ENCODE data around the gene CNPY3. TPM values are rescaled to one million over a fixed set of nuclear protein-coding genes. Genes with fewer than 3 reads are reported as not detected.

CNPY3 gene
- polyA plus RNA-seq, 2 of the 4 experiments (the other 2 are of a cell fraction), result 30.3 to 38.5 TPM

DNA sequence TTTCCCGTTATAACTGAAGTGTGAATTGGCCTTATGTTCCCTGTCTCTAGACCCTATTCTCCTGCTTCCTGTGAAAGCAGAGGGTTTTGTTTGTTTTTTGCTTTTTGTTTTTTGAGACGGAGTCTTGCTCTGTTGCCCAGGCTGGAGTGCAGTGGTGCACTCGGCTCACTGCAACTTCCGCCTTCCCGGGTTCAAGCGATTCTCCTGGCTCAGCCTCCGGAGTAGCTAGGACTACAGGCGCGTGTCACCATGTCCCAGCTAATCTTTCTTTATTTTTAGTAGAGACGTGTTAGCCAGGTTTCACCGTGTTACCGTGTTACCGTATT lies 30.6 kb downstream of the CNPY3 start:
- no peak for TF ChIP-seq FOSB (CRISPR knock-in tag; IDR thresholded peaks at IDR 0.05)
- TF ChIP-seq, protein P1, sequence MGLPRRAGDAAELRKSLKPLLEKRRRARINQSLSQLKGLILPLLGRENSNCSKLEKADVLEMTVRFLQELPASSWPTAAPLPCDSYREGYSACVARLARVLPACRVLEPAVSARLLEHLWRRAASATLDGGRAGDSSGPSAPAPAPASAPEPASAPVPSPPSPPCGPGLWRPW (IDR thresholded peaks at IDR 0.05), result no peak
- TF ChIP-seq GATA3 (IDR thresholded peaks at IDR 0.05; ENCODE audit: borderline replicate concordance), result no peak
- no peak for TF ChIP-seq NR3C1 (IDR thresholded peaks at IDR 0.05)
- TF ChIP-seq MAZ (IDR thresholded peaks at IDR 0.05; ENCODE audit: borderline replicate concordance, low read depth, low read length), result no peak
- TF ChIP-seq, protein P2, sequence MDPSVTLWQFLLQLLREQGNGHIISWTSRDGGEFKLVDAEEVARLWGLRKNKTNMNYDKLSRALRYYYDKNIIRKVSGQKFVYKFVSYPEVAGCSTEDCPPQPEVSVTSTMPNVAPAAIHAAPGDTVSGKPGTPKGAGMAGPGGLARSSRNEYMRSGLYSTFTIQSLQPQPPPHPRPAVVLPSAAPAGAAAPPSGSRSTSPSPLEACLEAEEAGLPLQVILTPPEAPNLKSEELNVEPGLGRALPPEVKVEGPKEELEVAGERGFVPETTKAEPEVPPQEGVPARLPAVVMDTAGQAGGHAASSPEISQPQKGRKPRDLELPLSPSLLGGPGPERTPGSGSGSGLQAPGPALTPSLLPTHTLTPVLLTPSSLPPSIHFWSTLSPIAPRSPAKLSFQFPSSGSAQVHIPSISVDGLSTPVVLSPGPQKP (IDR thresholded peaks at IDR 0.05; ENCODE audit: low read depth, low read length), result no peak
- no peak for TF ChIP-seq EHMT2 (IDR thresholded peaks at IDR 0.05; ENCODE audit: low read depth)
- no peak for TF ChIP-seq EHF (CRISPR knock-in tag; IDR thresholded peaks at IDR 0.05)
- no peak for TF ChIP-seq RNF2 (IDR thresholded peaks at IDR 0.05; ENCODE audit: borderline replicate concordance, low read depth)
- no peak for TF ChIP-seq RAD21 (conservative IDR thresholded peaks at IDR 0.05 in 1 of 2, IDR thresholded peaks at IDR 0.05 in 1 of 2)
- TF ChIP-seq CBX8 (IDR thresholded peaks at IDR 0.05), result no peak
- CTCF ChIA-PET, result interaction anchor here (0.9 to 1.4 kb wide), 2 partner anchors 15 to 184 kb away, joined by 3 read pairs; no protein-coding TSS in a partner anchor
- ATAC-seq, result no peak
- Histone ChIP-seq H3K9me3 (no peaks in the 10 kb centered on the region), H3K4me3 (peak overlapping the region; percentile 38; the same call in 2 of the 3 replicates), H3K4me1 (peaks cover 8% of the 10 kb centered on the region; the same call in 1 of the 3 replicates), H3K27ac (no peak overlapping the region), H3K4me2 (peak overlapping the region; percentile 95)
- no peak for DNase-seq (ENCODE audit: low read depth in 1 of 2, low spot score in 1 of 2)
- FAIRE-seq, result no peak
- POLR2A ChIA-PET, result no interaction called here
- WGBS (ENCODE audit: missing lambda C conversion rate), result 73% methylated on average over 13 of the region's 13 CpGs

DNA sequence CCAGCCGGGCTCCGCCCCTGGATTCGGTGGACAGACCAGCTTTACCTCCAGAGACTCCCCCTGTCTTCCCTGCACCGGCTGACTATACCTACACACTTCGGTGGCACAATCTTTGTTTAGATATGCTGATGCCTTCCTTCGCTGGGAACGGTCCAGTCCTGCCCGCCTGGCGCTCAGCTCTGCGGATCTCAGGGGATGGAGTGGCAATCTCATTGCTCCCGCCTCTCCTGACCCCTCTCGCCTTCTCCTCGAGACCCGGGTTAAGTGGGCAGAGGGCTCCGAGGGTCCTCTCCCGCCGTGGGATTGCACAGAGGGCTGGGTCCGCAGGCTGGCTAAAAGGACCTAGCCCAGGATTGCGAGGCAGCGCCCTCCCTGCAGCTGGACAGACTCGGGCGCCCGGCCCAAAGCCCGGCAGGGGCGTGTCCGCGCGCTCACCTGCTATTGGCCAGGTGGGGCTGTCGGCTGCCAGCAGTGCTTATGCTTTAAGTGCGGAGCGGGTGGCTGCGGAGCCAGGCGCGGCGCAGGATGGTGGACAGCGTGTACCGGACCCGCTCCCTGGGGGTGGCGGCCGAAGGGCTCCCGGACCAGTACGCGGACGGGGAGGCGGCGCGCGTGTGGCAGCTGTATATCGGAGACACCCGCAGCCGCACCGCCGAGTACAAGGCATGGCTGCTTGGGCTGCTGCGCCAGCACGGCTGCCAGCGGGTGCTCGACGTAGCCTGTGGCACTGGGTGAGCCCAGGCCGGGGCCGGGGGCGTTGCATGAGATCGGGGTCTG lies 31.2 kb downstream of the CNPY3 start, which contains the start of gene GNMT:
GNMT (plus strand) TSS at position 512 of the 777 bp plus-strand sequence; CDS start at position 526, 14 bp downstream.
- ATAC-seq (peak; percentile 79 to 81), DNase-seq (ENCODE audit: low read depth in 1 of 2, low spot score in 1 of 2) (peak in 1 of 2 experiments; percentile 14), FAIRE-seq (no peak)
- Histone ChIP-seq H3K4me1 (peaks cover 8% of the 10 kb centered on the region; the same call in 1 of the 3 replicates), H3K27ac (peak within 1 kb of the TSS in 1 of 2 experiments; percentile 58; a peak in 2 of 6 replicates), H3K9me3 (no peaks in the 10 kb centered on the region), H3K4me2 (peak within 1 kb of the TSS; percentile 95), H3K4me3 (peak within 1 kb of the TSS; percentile 38)
- CTCF ChIA-PET, result interaction anchor here (0.9 to 1.4 kb wide), 2 partner anchors 15 to 184 kb away, joined by 3 read pairs; no protein-coding TSS in a partner anchor
- POLR2A ChIA-PET, result no interaction called here
- WGBS (ENCODE audit: missing lambda C conversion rate), result 60% methylated on average over 10 of the region's 62 CpGs
- TF ChIP-seq, protein P3, sequence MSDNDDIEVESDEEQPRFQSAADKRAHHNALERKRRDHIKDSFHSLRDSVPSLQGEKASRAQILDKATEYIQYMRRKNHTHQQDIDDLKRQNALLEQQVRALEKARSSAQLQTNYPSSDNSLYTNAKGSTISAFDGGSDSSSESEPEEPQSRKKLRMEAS (IDR thresholded peaks at IDR 0.05), result 0 out of 2 replicates have a peak, but pooled peaks have one; percentile 15
- TF ChIP-seq EHMT2 (IDR thresholded peaks at IDR 0.05; ENCODE audit: low read depth), result no peak

DNA sequence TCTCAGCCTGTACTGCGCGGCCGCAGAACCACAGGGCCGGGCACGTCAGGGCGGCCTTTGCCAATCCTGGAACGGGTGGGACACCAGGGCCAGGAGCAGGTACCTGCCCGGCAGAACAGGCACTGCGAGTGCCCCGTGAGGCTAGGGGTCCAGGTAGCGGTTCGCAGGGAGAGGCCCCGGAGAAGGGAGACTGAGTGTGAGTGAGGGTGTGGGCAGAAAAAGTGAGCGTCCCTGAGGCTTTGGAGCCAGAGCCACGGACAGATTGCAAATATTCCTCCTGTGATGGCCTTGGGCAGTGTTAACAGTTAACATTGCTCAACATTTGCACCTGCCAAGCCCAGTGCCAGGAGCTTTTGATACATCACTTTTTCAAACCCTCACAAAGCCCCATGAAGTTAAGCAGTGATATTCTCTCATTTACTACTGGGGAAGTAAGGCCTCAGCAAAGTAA lies 31.8 kb downstream of the CNPY3 start:
- WGBS (ENCODE audit: missing lambda C conversion rate), result 77% methylated on average over 6 of the region's 15 CpGs
- Histone ChIP-seq H3K27ac (peak overlapping the region in 1 of 2 experiments; percentile 58; a peak in 2 of 6 replicates), H3K4me2 (peak overlapping the region; percentile 95), H3K9me3 (no peaks in the 10 kb centered on the region), H3K4me1 (peaks cover 8% of the 10 kb centered on the region; the same call in 1 of the 3 replicates), H3K4me3 (peak overlapping the region; percentile 38)
- DNase-seq (ENCODE audit: low read depth in 1 of 2, low spot score in 1 of 2), result no peak
- ChIA-PET CTCF (interaction anchor here (0.7 kb wide), 2 partner anchors 32 to 879 kb away, joined by 3 read pairs; partner anchors contain the start of gene CNPY3), POLR2A (no interaction called here)
- TF ChIP-seq HDAC2 (IDR thresholded peaks at IDR 0.05), result no peak
- no peak for TF ChIP-seq PHF8 (IDR thresholded peaks at IDR 0.05; ENCODE audit: borderline replicate concordance, low read depth)
- no peak for TF ChIP-seq POLR2AphosphoS2 (conservative IDR thresholded peaks at IDR 0.05; ENCODE audit: low read length)
- TF ChIP-seq MAZ (IDR thresholded peaks at IDR 0.05; ENCODE audit: borderline replicate concordance, low read depth, low read length), result no peak
- TF ChIP-seq HOXB5 (CRISPR knock-in tag; IDR thresholded peaks at IDR 0.05), result no peak
- no peak for TF ChIP-seq EHMT2 (IDR thresholded peaks at IDR 0.05; ENCODE audit: low read depth)
- TF ChIP-seq, protein P4, sequence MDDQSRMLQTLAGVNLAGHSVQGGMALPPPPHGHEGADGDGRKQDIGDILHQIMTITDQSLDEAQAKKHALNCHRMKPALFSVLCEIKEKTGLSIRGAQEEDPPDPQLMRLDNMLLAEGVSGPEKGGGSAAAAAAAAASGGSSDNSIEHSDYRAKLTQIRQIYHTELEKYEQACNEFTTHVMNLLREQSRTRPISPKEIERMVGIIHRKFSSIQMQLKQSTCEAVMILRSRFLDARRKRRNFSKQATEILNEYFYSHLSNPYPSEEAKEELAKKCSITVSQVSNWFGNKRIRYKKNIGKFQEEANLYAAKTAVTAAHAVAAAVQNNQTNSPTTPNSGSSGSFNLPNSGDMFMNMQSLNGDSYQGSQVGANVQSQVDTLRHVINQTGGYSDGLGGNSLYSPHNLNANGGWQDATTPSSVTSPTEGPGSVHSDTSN (IDR thresholded peaks at IDR 0.05), result no peak
- TF ChIP-seq, protein P5, sequence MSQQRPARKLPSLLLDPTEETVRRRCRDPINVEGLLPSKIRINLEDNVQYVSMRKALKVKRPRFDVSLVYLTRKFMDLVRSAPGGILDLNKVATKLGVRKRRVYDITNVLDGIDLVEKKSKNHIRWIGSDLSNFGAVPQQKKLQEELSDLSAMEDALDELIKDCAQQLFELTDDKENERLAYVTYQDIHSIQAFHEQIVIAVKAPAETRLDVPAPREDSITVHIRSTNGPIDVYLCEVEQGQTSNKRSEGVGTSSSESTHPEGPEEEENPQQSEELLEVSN (IDR thresholded peaks at IDR 0.05; ENCODE audit: borderline replicate concordance, low read depth), result no peak
- no peak for TF ChIP-seq NR3C1 (IDR thresholded peaks at IDR 0.05)
- no peak for TF ChIP-seq NFE2L2 (conservative IDR thresholded peaks at IDR 0.05; ENCODE audit: low read length)
- TF ChIP-seq CBX8 (IDR thresholded peaks at IDR 0.05), result no peak
- FAIRE-seq, result no peak
- ATAC-seq, result peak in 1 of 2 experiments; percentile 40; a peak in 2 of 6 replicates
